ENCODE results near the gene STAC. TPM values are rescaled to one million over a fixed set of nuclear protein-coding genes. Genes with fewer than 3 reads are reported as not detected.

The STAC gene
- total and polyA plus RNA-seq, 2 donors (not counting 3 experiments of a cell fraction or from before 2014, with no cell fraction given) = 0.03 to 0.88 TPM

DNA sequence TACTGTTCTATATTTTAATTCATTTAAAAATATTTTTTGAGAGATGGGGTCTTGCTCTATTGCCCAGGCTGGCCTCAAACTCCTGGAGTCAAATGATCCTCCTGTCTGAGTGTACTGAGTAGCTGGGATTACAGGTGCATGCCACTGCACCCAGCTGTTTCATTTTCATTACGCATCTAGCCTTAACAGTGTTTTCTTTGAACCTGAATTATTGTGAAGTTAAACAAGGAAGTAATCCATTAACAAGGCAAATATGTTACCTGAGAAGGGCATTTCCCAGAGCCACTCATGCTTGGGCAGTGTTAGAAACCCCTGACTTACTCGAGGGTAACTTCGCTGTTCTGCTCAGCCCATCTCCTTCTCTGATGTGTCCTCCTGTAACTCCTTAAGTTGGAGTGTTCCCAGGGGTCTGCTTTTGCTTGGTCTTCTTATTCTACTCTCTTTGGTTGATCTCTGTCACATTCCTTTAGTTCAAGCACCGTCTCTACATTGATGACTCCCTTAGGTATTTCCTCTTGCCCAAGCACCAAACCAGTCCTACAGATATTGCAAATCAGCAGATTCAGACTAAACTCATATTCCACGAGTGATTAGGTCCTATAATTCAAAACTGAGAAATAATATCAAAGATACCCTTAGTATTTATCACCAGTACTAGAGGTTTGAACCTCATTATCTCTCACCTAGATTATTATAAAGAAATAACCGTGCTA is 107.9 kb downstream of the STAC start:
- H2AFZ ChIP-seq (ENCODE audit: low read depth, low read length) = no peak overlapping the region
- H3K9me1 ChIP-seq (replicated peaks; ENCODE audit: control insufficient read depth, extremely low read depth, insufficient read depth, low read length) = no peaks in the 10 kb centered on the region
- DNase-seq (ENCODE audit: low read depth, low spot score) (no peak), FAIRE-seq (no peak)
- H3K27me3 ChIP-seq (ENCODE audit: control insufficient read depth in 2 of 2, insufficient read depth in 2 of 2, low read length in 2 of 2) = no peaks in the 10 kb centered on the region
- intact Hi-C loops (cut with micrococcal nuclease) = no loop called here
- no peak overlapping the region for H3K4me3 ChIP-seq (replicated peaks in 1 of 3; ENCODE audit: insufficient read depth in 1 of 3, low read depth in 1 of 3, low read length in 3 of 3)
- no peak overlapping the region for H3K9ac ChIP-seq (replicated peaks; ENCODE audit: extremely low read depth, insufficient read depth, low read length)
- no TSS peak for BruUV-seq (replicated peaks)
- H3K27ac ChIP-seq (ENCODE audit: insufficient read depth, low read depth, low read length) = no peak overlapping the region
- no peaks in the 10 kb centered on the region for H3K4me1 ChIP-seq (ENCODE audit: control insufficient read depth, extremely low read depth, insufficient read depth, low read length)
- H4K20me1 ChIP-seq (replicated peaks; ENCODE audit: control insufficient read depth, extremely low read depth, insufficient read depth, low read length) = no peaks in the 10 kb centered on the region
- H3K9me3 ChIP-seq (replicated peaks; ENCODE audit: control insufficient read depth, insufficient read depth, low read length) = no peaks in the 10 kb centered on the region
- TF ChIP-seq, protein P1, sequence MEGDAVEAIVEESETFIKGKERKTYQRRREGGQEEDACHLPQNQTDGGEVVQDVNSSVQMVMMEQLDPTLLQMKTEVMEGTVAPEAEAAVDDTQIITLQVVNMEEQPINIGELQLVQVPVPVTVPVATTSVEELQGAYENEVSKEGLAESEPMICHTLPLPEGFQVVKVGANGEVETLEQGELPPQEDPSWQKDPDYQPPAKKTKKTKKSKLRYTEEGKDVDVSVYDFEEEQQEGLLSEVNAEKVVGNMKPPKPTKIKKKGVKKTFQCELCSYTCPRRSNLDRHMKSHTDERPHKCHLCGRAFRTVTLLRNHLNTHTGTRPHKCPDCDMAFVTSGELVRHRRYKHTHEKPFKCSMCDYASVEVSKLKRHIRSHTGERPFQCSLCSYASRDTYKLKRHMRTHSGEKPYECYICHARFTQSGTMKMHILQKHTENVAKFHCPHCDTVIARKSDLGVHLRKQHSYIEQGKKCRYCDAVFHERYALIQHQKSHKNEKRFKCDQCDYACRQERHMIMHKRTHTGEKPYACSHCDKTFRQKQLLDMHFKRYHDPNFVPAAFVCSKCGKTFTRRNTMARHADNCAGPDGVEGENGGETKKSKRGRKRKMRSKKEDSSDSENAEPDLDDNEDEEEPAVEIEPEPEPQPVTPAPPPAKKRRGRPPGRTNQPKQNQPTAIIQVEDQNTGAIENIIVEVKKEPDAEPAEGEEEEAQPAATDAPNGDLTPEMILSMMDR (IDR thresholded peaks at IDR 0.05; ENCODE audit: extremely low read depth in 1 of 2, insufficient read depth in 1 of 2, low read depth in 1 of 2, low read length in 2 of 2) = no peak
- TF ChIP-seq POLR2A (IDR thresholded peaks at IDR 0.05; ENCODE audit: low read depth, low read length) (no peak), FOS (IDR thresholded peaks at IDR 0.05; ENCODE audit: borderline replicate concordance, insufficient read depth, low read length) (no peak), MYC (IDR thresholded peaks at IDR 0.05; ENCODE audit: low read depth, low read length) (no peak), JUN (IDR thresholded peaks at IDR 0.05; ENCODE audit: borderline replicate concordance, insufficient read depth, insufficient read length, low read depth) (no peak), GATA2 (IDR thresholded peaks at IDR 0.05; ENCODE audit: insufficient read depth, insufficient read length, low read depth, low read length) (no peak), EZH2 (IDR thresholded peaks at IDR 0.05; ENCODE audit: borderline replicate concordance, low read depth, low read length, severe bottlenecking) (no peak), POLR2AphosphoS5 (IDR thresholded peaks at IDR 0.05; ENCODE audit: insufficient read depth, low read depth, low read length) (no peak)
- TF ChIP-seq, protein P2, sequence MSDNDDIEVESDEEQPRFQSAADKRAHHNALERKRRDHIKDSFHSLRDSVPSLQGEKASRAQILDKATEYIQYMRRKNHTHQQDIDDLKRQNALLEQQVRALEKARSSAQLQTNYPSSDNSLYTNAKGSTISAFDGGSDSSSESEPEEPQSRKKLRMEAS (IDR thresholded peaks at IDR 0.05; ENCODE audit: insufficient read depth, insufficient read length) = no peak
- H3K79me2 ChIP-seq (ENCODE audit: control insufficient read depth, insufficient read depth, low read length) = no peaks in the 10 kb centered on the region
- ChIA-PET CTCF (no interaction called here), POLR2A (no interaction called here)
- no peaks in the 10 kb centered on the region for H3K36me3 ChIP-seq (ENCODE audit: control insufficient read depth in 2 of 2, extremely low read depth in 1 of 2, insufficient read depth in 2 of 2, low read length in 2 of 2)
- no peak overlapping the region for H3K4me2 ChIP-seq (ENCODE audit: insufficient read depth, low read length)
- dilution Hi-C loops (cut with MboI; ENCODE audit: extremely low pct_ligation_motif_present, low sequenced_read_pairs) = no loop called here

Measured in endothelial cell of umbilical vein (primary cell).